ENCODE data around the gene APCDD1.

DNA sequence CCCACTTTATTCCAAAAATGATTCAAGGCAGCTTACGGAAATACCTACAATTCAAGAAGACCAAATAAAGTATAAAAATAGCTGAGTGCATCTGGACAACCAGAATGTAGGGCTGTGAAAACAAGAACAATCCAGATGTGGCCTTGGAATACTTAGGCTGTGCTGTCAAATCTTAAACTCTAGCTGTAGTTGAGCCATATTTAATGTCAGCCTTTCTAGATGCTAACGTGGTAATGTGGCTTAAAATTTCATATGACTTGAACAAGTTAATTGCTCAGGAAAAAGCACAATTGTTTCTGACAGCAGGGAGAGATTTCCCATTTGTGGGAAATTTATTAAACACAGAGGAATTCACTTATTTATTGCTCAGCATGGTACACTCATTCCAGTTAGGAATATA is 56.8 kb downstream of the APCDD1 start:
- no peak for TF ChIP-seq EZH2 (IDR thresholded peaks at IDR 0.05; ENCODE audit: borderline replicate concordance)
- TF ChIP-seq, protein P1, sequence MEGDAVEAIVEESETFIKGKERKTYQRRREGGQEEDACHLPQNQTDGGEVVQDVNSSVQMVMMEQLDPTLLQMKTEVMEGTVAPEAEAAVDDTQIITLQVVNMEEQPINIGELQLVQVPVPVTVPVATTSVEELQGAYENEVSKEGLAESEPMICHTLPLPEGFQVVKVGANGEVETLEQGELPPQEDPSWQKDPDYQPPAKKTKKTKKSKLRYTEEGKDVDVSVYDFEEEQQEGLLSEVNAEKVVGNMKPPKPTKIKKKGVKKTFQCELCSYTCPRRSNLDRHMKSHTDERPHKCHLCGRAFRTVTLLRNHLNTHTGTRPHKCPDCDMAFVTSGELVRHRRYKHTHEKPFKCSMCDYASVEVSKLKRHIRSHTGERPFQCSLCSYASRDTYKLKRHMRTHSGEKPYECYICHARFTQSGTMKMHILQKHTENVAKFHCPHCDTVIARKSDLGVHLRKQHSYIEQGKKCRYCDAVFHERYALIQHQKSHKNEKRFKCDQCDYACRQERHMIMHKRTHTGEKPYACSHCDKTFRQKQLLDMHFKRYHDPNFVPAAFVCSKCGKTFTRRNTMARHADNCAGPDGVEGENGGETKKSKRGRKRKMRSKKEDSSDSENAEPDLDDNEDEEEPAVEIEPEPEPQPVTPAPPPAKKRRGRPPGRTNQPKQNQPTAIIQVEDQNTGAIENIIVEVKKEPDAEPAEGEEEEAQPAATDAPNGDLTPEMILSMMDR (IDR thresholded peaks at IDR 0.05; ENCODE audit: poor library complexity) = no peak

All from hepatocyte (in vitro differentiated cells).